ENCODE data around the gene FAM171A1.

FAM171A1 gene

DNA sequence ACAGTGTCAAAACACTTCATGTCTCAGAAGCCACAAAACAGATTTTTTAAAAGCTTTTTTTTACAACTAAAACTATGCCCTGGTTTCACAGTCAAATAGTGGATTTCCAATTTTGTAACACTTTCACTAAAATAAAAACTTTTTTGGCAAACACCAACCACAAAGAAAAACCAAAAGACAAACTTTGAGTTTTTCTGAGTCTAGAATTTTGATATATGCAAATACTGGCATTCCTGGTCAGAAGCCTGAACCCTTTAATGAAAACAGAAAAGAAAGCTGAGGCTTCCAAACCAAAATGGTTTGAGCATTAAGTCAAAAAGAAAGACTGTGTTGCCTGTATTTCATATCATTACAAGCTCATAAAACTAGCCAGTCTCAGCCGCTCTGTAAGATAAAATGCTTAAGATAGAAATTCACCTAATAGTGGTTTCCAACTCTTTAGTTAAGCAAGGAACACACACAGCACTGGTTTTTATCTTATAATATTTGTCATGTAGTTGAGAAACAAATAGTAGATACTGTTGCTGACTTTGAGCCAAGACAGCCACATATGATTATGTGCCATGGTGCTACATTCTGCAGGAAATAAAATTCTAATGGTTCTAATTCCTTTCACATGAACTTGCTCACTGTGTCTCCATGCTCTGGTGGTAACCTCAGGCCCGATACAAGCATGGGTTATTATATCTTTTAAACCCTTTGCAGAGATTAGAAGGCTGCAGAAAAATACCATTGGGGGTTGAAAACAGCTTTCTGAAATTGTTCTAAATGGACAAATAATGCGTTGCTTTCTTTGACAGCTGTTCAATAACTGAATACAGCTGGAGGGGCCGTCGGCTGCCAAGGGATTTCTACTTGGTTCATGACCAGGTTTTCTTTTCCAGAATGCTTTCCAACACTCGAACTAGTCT is 49.4 kb downstream of the FAM171A1 start:
- Histone ChIP-seq H3K4me1 (ENCODE audit: insufficient read depth, low read length, severe bottlenecking) (no peaks in the 10 kb centered on the region), H3K9me3 (ENCODE audit: low read length) (no peaks in the 10 kb centered on the region), H2AFZ (ENCODE audit: low read length) (no peak overlapping the region), H4K20me1 (ENCODE audit: insufficient read depth, low read length) (no peaks in the 10 kb centered on the region), H3K79me2 (ENCODE audit: insufficient read depth, low read length) (no peaks in the 10 kb centered on the region), H3K9ac (ENCODE audit: low read length) (no peak overlapping the region), H3K9me2 (ENCODE audit: low read depth, low read length) (no peaks in the 10 kb centered on the region), H3K4me3 (ENCODE audit: low read depth, low read length, poor library complexity, severe bottlenecking) (no peak overlapping the region), H3K27me3 (ENCODE audit: insufficient read depth, low read length) (no peaks in the 10 kb centered on the region), H3K27ac (ENCODE audit: low read depth, low read length, poor library complexity, severe bottlenecking) (no peak overlapping the region), H3K36me3 (ENCODE audit: insufficient read depth, low read length) (no peaks in the 10 kb centered on the region), H3K4me2 (ENCODE audit: low read length) (no peak overlapping the region), H3F3A (ENCODE audit: insufficient read depth, low read length) (no peaks in the 10 kb centered on the region)
- TF ChIP-seq CTCF (IDR thresholded peaks at IDR 0.05; ENCODE audit: low read length) (no peak), EZH2 (IDR thresholded peaks at IDR 0.05; ENCODE audit: borderline replicate concordance, low read length) (no peak)

DNA sequence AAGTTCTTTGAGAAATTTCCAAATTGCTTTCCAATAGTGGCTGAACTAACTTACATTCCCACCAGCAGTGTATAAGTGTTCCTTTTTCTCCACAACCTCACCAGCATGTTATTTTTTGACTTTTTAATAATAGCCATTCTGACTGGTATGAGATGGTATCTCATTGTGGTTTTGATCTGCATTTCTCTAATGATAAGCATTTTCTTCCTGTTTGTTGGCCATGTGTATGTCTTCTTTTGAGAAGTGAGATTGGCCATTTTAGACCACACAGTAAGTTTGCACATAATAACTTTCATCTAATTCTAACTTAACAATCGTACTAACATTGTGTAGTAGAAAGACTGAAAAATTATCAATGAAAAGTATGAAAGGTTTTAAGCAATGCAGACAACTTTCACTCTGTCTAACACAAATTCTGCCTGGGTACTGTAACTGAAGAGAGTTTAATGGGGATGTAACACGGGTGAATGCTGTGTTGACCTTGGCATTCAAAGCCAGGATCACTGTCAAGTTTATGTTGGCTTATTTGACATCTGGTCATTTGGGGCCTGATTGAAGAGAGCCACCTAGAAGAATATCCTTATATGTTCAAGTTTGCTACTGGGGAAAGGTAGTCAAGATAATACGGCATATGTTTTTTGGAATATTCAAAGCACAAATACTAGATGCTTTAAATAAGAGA is 50.4 kb downstream of the FAM171A1 start:
- Histone ChIP-seq H2AFZ (ENCODE audit: low read length) (no peak overlapping the region), H3K9me3 (ENCODE audit: low read length) (no peaks in the 10 kb centered on the region), H3K9ac (ENCODE audit: low read length) (no peak overlapping the region), H3K9me2 (ENCODE audit: low read depth, low read length) (no peaks in the 10 kb centered on the region), H4K20me1 (ENCODE audit: insufficient read depth, low read length) (no peaks in the 10 kb centered on the region), H3K27ac (ENCODE audit: low read depth, low read length, poor library complexity, severe bottlenecking) (no peak overlapping the region), H3K27me3 (ENCODE audit: insufficient read depth, low read length) (no peaks in the 10 kb centered on the region), H3K4me3 (ENCODE audit: low read depth, low read length, poor library complexity, severe bottlenecking) (no peak overlapping the region), H3K4me2 (ENCODE audit: low read length) (no peak overlapping the region), H3K36me3 (ENCODE audit: insufficient read depth, low read length) (no peaks in the 10 kb centered on the region), H3F3A (ENCODE audit: insufficient read depth, low read length) (no peaks in the 10 kb centered on the region), H3K79me2 (ENCODE audit: insufficient read depth, low read length) (no peaks in the 10 kb centered on the region), H3K4me1 (ENCODE audit: insufficient read depth, low read length, severe bottlenecking) (no peaks in the 10 kb centered on the region)
- TF ChIP-seq EZH2 (IDR thresholded peaks at IDR 0.05; ENCODE audit: borderline replicate concordance, low read length), result no peak
- TF ChIP-seq CTCF (IDR thresholded peaks at IDR 0.05; ENCODE audit: low read length), result no peak

GRCh38 chr10:15320118-15320517 is 51.0 kb downstream of the FAM171A1 start:
- no peaks in the 10 kb centered on the region; the same call in 1 of the 2 replicates for H3K27me3 ChIP-seq (ENCODE audit: insufficient read depth, low read length)

More at GRCh38 chr10:15320118-15320517, 51.0 kb downstream of the FAM171A1 start:
- Histone ChIP-seq H3K36me3 (ENCODE audit: insufficient read depth, low read length) (no peaks in the 10 kb centered on the region), H3K4me1 (ENCODE audit: insufficient read depth, low read length, severe bottlenecking) (no peaks in the 10 kb centered on the region), H4K20me1 (ENCODE audit: insufficient read depth, low read length) (no peaks in the 10 kb centered on the region), H3K4me3 (ENCODE audit: low read depth, low read length, poor library complexity, severe bottlenecking) (no peak overlapping the region), H2AFZ (ENCODE audit: low read length) (no peak overlapping the region), H3F3A (ENCODE audit: insufficient read depth, low read length) (no peaks in the 10 kb centered on the region), H3K79me2 (ENCODE audit: insufficient read depth, low read length) (no peaks in the 10 kb centered on the region), H3K4me2 (ENCODE audit: low read length) (no peak overlapping the region), H3K9ac (ENCODE audit: low read length) (no peak overlapping the region), H3K9me2 (ENCODE audit: low read depth, low read length) (no peaks in the 10 kb centered on the region), H3K9me3 (ENCODE audit: low read length) (no peaks in the 10 kb centered on the region), H3K27ac (ENCODE audit: low read depth, low read length, poor library complexity, severe bottlenecking) (no peak overlapping the region)
- TF ChIP-seq EZH2 (IDR thresholded peaks at IDR 0.05; ENCODE audit: borderline replicate concordance, low read length) (no peak), CTCF (IDR thresholded peaks at IDR 0.05; ENCODE audit: low read length) (no peak)

Data from OCI-LY1 (cell line).